ENCODE data around the gene TUBE1. TPM values are rescaled to one million over a fixed set of nuclear protein-coding genes. Genes with fewer than 3 reads are reported as not detected.
"Not testable (repeated sequence)": the region's sequence is repeated elsewhere in the genome, so short reads cannot be mapped to it uniquely, and the experiment has no call there.

Gene TUBE1
- 53.8 TPM for polyA plus RNA-seq (ENCODE audit: insufficient read length)
- long read RNA-seq, donor 1, transcript TUBE1-207 (1 exons, 3,610 nt): major isoform, 7 of 11 reads
- long read RNA-seq, donor 1, partial matches to known transcripts: 0 of 11 reads
- long read RNA-seq, donor 1, other reads (novel, unspliced or antisense): 0 of 11 reads
- long read RNA-seq, donor 2, transcript TUBE1-207 (1 exons, 3,610 nt): major isoform, 9 of 13 reads
- long read RNA-seq, donor 2, partial matches to known transcripts: 0 of 13 reads
- long read RNA-seq, donor 2, other reads (novel, unspliced or antisense): 0 of 13 reads
- long read RNA-seq, donor 3, transcript TUBE1-207 (1 exons, 3,610 nt): major isoform, 9 of 48 reads
- long read RNA-seq, donor 3, partial matches to known transcripts: 0 of 48 reads
- long read RNA-seq, donor 3, other reads (novel, unspliced or antisense): 35 of 48 reads
- long read RNA-seq, donor 4, transcript TUBE1-207 (1 exons, 3,610 nt): major isoform, 5 of 6 reads
- long read RNA-seq, donor 4, partial matches to known transcripts: 0 of 6 reads
- long read RNA-seq, donor 4, other reads (novel, unspliced or antisense): 0 of 6 reads
- long read RNA-seq, donor 5, transcript TUBE1-202 (12 exons, 2,142 nt): minor isoform, 5 of 160 reads
- long read RNA-seq, donor 5, transcript TUBE1-207 (1 exons, 3,610 nt): major isoform, 6 of 160 reads
- long read RNA-seq, donor 5, partial matches to known transcripts: 99 of 160 reads
- long read RNA-seq, donor 5, other reads (novel, unspliced or antisense): 49 of 160 reads
- long read RNA-seq, donor 6, transcript TUBE1-207 (1 exons, 3,610 nt): major isoform, 5 of 9 reads
- long read RNA-seq, donor 6, partial matches to known transcripts: 0 of 9 reads
- long read RNA-seq, donor 6, other reads (novel, unspliced or antisense): 0 of 9 reads
- long read RNA-seq, donor 7, transcript TUBE1-207 (1 exons, 3,610 nt): major isoform, 12 of 22 reads
- long read RNA-seq, donor 7, transcript TUBE1-202 (12 exons, 2,142 nt): minor isoform, 5 of 22 reads
- long read RNA-seq, donor 7, partial matches to known transcripts: 0 of 22 reads
- long read RNA-seq, donor 7, other reads (novel, unspliced or antisense): 0 of 22 reads
- long read RNA-seq, donor 8, partial matches to known transcripts: 0 of 5 reads
- long read RNA-seq, donor 8, other reads (novel, unspliced or antisense): 0 of 5 reads

GRCh38 chr6:112087136-112087911 is at the start of gene TUBE1, which contains the start of gene FAM229B:
TUBE1 (minus strand) TSS chr6:112087482; CDS start chr6:112087434, 48 bp downstream.
FAM229B (plus strand) TSS chr6:112087591; CDS start chr6:112099284, 11,693 bp downstream.
- DNase-seq: peak; percentile 94

- no peak for DNase-seq
Observed at GRCh38 chr6:112130878-112131277, 43.6 kb upstream of the TUBE1 start.

- DNase-seq: no peak
Observed at GRCh38 chr6:112128208-112128607, 40.9 kb upstream of the TUBE1 start.

GRCh38 chr6:112123982-112124381 is 36.7 kb upstream of the TUBE1 start:
- no peak for DNase-seq

GRCh38 chr6:112122756-112123155 is 35.5 kb upstream of the TUBE1 start:
- no peak for DNase-seq

- DNase-seq: no peak
Observed at GRCh38 chr6:112118034-112118433, 30.8 kb upstream of the TUBE1 start.

GRCh38 chr6:112117554-112117953 is 30.3 kb upstream of the TUBE1 start:
- DNase-seq: no peak

GRCh38 chr6:112116221-112116620 is 28.9 kb upstream of the TUBE1 start:
- no peak for DNase-seq

GRCh38 chr6:112114577-112115223 is 27.4 kb upstream of the TUBE1 start:
- no peak for DNase-seq

GRCh38 chr6:112113918-112114317 is 26.6 kb upstream of the TUBE1 start:
- no peak for DNase-seq

GRCh38 chr6:112113431-112113830 is 26.1 kb upstream of the TUBE1 start:
- DNase-seq: no peak

GRCh38 chr6:112109262-112109661 is 22.0 kb upstream of the TUBE1 start:
- DNase-seq: peak; percentile 38

- DNase-seq: no peak
Observed at GRCh38 chr6:112106562-112106961, 19.3 kb upstream of the TUBE1 start.

- not testable (repeated sequence) for DNase-seq
Observed at GRCh38 chr6:112106026-112106425, 18.7 kb upstream of the TUBE1 start.

GRCh38 chr6:112100561-112100960 is 13.3 kb upstream of the TUBE1 start:
- no peak for DNase-seq

- no peak for DNase-seq
Observed at GRCh38 chr6:112096901-112097300, 9.6 kb upstream of the TUBE1 start.

GRCh38 chr6:112087916-112088315 is 634 bp upstream of the TUBE1 start:
- DNase-seq: no peak

GRCh38 chr6:112086744-112087135 is 542 bp downstream of the TUBE1 start:
- peak; percentile 50 for DNase-seq

GRCh38 chr6:112085286-112086065 is 1.8 kb downstream of the TUBE1 start:
- DNase-seq: no peak

GRCh38 chr6:112081569-112081968 is 5.7 kb downstream of the TUBE1 start:
- no peak for DNase-seq
